Smooth muscle cell of the coronary artery (primary cell): ENCODE measurements around the gene WDR64. TPM values are rescaled to one million over a fixed set of nuclear protein-coding genes. Genes with fewer than 3 reads are reported as not detected.

ENCODE experiments used
- total RNA-seq: library from RNA; depleted of rRNA; stranded (reverse); fragments of >200 nt; gene quantifications from 2 replicates; pipeline ENCODE4 v1.2.3, GENCODE V29; 2014; ENCODE audit warnings: low replicate concordance

Gene WDR64
- total RNA-seq: not detected in 2 replicates

DNA sequence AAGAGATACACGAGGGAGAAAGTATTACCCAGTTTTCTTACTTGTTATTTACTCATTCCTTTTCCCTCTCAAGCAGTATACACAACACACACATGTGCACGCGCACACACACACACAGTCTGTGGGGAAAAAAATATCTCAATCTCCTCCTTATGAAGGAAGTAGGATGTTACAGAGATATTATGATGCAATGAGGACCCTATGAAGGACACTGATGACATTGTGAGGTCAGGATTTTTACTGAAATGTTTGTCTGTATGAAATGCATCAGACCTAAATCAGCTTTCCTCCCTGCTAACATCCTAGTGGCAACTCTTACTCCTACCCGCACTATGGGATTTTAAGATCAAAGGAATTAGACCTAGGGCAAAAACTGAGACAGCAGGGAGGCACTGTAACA is at the start of gene WDR64:
TSS of gene WDR64 (plus strand) at position 270 of the 400 bp plus-strand sequence. CDS start 204 bp downstream, outside the sequence.

GRCh38 chr1:241640149-241640866 is 11.8 kb upstream of the WDR64 start, which contains the start of the genes CHML and OPN3:
Gene CHML (minus strand): TSS chr1:241640369. CDS start chr1:241635766, 4,603 bp downstream.
Gene OPN3 (minus strand): TSS chr1:241640369. CDS start chr1:241640254, 115 bp downstream.

DNA sequence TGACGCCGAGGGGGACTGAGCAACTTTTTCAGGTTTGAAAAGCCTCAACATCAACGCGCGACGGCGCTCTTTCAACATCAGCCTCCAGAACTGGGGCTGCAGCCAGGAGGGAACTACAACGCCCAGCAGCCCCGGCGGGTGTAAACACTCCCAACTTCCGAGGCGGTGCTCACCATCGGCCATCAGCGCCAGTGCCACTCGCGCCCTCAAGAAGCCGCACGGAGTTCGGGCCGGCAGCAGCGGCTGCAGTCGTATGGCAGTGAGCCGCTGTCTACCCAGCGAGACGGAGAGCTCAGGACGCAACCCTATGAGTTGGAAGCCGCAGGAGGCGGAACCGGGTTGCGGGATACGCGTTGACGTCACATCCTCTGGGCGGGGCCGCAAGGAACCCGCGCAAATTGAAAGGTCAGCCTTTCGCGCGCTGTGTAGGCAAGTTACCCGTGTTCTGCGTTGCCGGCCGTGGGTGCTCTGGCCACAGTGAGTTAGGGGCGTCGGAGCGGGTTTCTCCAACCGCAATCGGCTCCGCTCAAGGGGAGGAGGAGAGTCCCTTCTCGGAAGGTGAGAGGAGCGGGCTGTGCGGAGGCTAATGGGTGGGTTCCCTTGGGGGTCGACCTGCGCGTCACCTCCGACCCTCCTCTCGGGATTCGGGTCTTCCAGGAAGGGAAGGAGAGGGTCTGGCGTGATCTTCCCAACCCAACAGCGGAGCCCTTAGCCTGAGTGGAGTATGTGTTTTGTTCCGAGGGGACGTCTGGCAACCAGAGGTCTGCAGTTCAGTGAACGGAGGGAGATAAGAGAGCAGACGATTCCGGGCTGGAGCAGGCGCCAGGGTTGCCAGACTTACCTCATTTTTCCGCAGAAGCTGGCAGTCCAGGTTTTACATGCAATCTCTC is 196.0 kb downstream of the WDR64 start, which contains the start of gene EXO1:
TSS of gene EXO1 (plus strand) at position 409 of the 890 bp plus-strand sequence. CDS start 2,222 bp downstream, outside the sequence.

Other genes starting within 250 kb of the WDR64 start
- gene FH, start 132.5 kb upstream of the WDR64 start, total RNA-seq: 95.7 and 111 TPM in 2 replicates
- not detected in 2 replicates for gene KMO, start 119.9 kb upstream of the WDR64 start, total RNA-seq
- 2.1 and 8.9 TPM in 2 replicates for gene CHML, start 11.9 kb upstream of the WDR64 start, total RNA-seq
- gene OPN3, start 11.9 kb upstream of the WDR64 start, total RNA-seq: 7.4 and 16.8 TPM in 2 replicates
- 2.5 and 3.6 TPM in 2 replicates for gene EXO1, start 195.9 kb downstream of the WDR64 start, total RNA-seq